Activated T-cell treated with anti-CD3 and anti-CD28 coated beads, Interleukin-2, amount 50 U/mL, for 4 hours (primary cell): ENCODE data around the gene TDP2. TPM values are rescaled to one million over a fixed set of nuclear protein-coding genes. Genes with fewer than 3 reads are reported as not detected.
"Not testable (repeated sequence)": the region's sequence is repeated elsewhere in the genome, so short reads cannot be mapped to it uniquely, and the experiment has no call there.

Source experiments
- ATAC-seq, 2 donors: fragments of 200-7000 bp; cut with Tn5 transposase; one replicate each; pipeline ENCODE4 v1.10.0; 2021
- DNase-seq: peaks from one replicate; pipeline ENCODE4 v3.0.0-alpha.2; 2020
- H3K27me3 Mint-ChIP-seq: one replicate; pipeline ENCODE4 v1.8.0; 2021; ENCODE audit warnings: low read depth, mixed read lengths
- H3K36me3 Mint-ChIP-seq: one replicate; pipeline ENCODE4 v1.8.0; 2022; ENCODE audit warnings: mixed read lengths; ENCODE audit not compliant: insufficient read depth
- H3K4me1 Mint-ChIP-seq: one replicate; pipeline ENCODE4 v1.8.0; 2021; ENCODE audit warnings: low read depth, mixed read lengths
- H3K4me3 Mint-ChIP-seq: one replicate; pipeline ENCODE4 v1.8.0; 2021; ENCODE audit warnings: mild to moderate bottlenecking, moderate library complexity, mixed read lengths
- H3K9me3 Mint-ChIP-seq: one replicate; pipeline ENCODE4 v1.8.0; 2021; ENCODE audit warnings: mixed read lengths
- total RNA-seq, 3 donors: library from RNA; stranded (reverse); gene quantifications; one replicate each; pipeline ENCODE4 v1.2.1, GENCODE V29; 2021

The TDP2 gene
- total RNA-seq, 3 donors from 2014 or later, result 42.4 to 48.0 (median 45.5) TPM

GRCh38 chr6:24691550-24691949 is 24.9 kb upstream of the TDP2 start:
- no peaks in the 10 kb centered on the region for H3K9me3 Mint-ChIP-seq
- DNase-seq, result no peak
- peaks cover 23% of the 10 kb centered on the region for H3K4me1 Mint-ChIP-seq
- H3K27me3 Mint-ChIP-seq, result no peaks in the 10 kb centered on the region
- no peak overlapping the region for H3K4me3 Mint-ChIP-seq
- no peak for ATAC-seq
- peaks cover 7% of the 10 kb centered on the region for H3K36me3 Mint-ChIP-seq

DNA sequence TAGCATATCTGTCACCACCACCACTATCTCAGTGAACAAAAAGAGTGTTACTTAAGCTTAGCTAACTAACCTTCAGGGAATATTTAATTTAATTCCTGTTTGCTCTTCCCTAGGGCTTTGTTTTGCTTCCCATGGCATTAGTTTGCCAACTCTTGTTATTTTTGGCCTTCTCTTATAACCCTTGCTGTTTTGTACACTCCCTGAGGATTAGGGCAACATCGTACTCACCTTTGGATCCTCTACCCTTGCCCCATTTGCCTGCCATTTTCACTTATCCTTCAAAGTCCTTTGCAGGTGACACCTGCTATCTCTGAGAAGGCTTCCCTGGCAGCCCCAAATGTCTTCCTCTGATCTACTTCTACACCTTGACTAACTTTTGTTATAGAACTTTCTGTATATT is 23.9 kb upstream of the TDP2 start:
- no peaks in the 10 kb centered on the region for H3K9me3 Mint-ChIP-seq
- DNase-seq, result no peak
- ATAC-seq, result no peak
- peaks cover 15% of the 10 kb centered on the region for H3K4me1 Mint-ChIP-seq
- peaks cover 7% of the 10 kb centered on the region for H3K36me3 Mint-ChIP-seq
- H3K4me3 Mint-ChIP-seq, result no peak overlapping the region
- no peaks in the 10 kb centered on the region for H3K27me3 Mint-ChIP-seq

- Mint-ChIP-seq H3K9me3 (no peaks in the 10 kb centered on the region), H3K4me1 (peaks cover 13% of the 10 kb centered on the region), H3K4me3 (no peak overlapping the region), H3K36me3 (peaks cover 7% of the 10 kb centered on the region), H3K27me3 (no peaks in the 10 kb centered on the region)
- DNase-seq, result no peak
- no peak for ATAC-seq
These were observed 23.3 kb upstream of the TDP2 start for GRCh38 chr6:24689964-24690363.

DNA sequence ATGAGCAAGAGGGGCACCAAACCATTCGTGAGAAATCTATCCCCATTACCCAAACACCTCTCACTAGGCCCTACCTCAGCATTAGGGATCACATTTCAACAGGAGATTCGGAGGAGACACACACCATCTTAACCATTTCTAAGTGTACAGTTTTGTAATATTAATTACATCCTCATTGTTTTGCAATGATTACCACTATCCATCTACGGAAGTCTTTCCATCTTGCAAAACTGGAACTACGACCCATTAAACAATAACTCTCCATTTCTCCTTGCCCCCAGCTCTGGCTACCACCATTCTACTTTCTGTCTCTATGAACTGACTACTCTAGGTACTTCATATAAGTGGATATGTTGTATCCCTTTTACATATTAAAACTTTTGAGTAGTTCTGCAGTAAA is 20.2 kb upstream of the TDP2 start:
- Mint-ChIP-seq H3K4me3 (no peak overlapping the region), H3K27me3 (no peaks in the 10 kb centered on the region), H3K4me1 (peaks cover 9% of the 10 kb centered on the region), H3K36me3 (peaks cover 7% of the 10 kb centered on the region), H3K9me3 (no peaks in the 10 kb centered on the region)
- DNase-seq (no peak), ATAC-seq (no peak)

- ATAC-seq (no peak), DNase-seq (no peak)
- Mint-ChIP-seq H3K36me3 (peaks cover 7% of the 10 kb centered on the region), H3K4me3 (no peak overlapping the region), H3K27me3 (no peaks in the 10 kb centered on the region), H3K9me3 (no peaks in the 10 kb centered on the region), H3K4me1 (peaks cover 4% of the 10 kb centered on the region)
These were observed 19.7 kb upstream of the TDP2 start for GRCh38 chr6:24686408-24686807.

GRCh38 chr6:24683297-24684296 is 16.9 kb upstream of the TDP2 start:
- no peaks in the 10 kb centered on the region for H3K27me3 Mint-ChIP-seq
- no peak overlapping the region for H3K4me3 Mint-ChIP-seq
- DNase-seq, result no peak
- ATAC-seq, result no peak
- no peaks in the 10 kb centered on the region for H3K4me1 Mint-ChIP-seq
- H3K9me3 Mint-ChIP-seq, result no peaks in the 10 kb centered on the region
- H3K36me3 Mint-ChIP-seq, result peaks cover 4% of the 10 kb centered on the region

DNA sequence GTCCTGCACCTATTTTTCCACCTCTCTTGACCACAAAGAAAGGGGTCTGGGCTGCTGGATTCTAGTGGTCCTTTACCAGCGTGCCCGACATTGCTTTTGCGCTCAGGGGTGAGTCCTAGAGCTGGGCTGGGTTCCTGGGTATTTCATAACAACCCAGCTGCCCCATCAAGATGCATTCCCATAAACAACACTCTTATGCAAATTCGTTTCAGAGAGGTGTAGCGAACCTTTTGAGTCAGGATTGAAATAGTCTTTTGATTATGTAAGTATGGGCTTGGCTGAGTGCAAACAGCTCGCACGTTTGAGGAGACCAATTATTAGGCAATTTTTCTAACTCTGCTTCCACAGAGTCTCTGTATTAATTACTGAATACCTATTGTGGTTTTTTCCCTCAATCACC is 13.9 kb upstream of the TDP2 start:
- ATAC-seq (no peak), DNase-seq (no peak)
- H3K4me1 Mint-ChIP-seq, result no peaks in the 10 kb centered on the region
- no peaks in the 10 kb centered on the region for H3K27me3 Mint-ChIP-seq
- no peaks in the 10 kb centered on the region for H3K36me3 Mint-ChIP-seq
- H3K9me3 Mint-ChIP-seq, result no peaks in the 10 kb centered on the region
- no peak overlapping the region for H3K4me3 Mint-ChIP-seq

GRCh38 chr6:24678792-24679352 is 12.2 kb upstream of the TDP2 start:
- not testable (repeated sequence) for ATAC-seq, H3K4me1 Mint-ChIP-seq, H3K9me3 Mint-ChIP-seq, DNase-seq, H3K4me3 Mint-ChIP-seq, H3K27me3 Mint-ChIP-seq, H3K36me3 Mint-ChIP-seq

GRCh38 chr6:24673625-24674024 is 6.9 kb upstream of the TDP2 start:
- Mint-ChIP-seq H3K9me3 (peaks cover 5% of the 10 kb centered on the region), H3K27me3 (no peaks in the 10 kb centered on the region)
- no peak for DNase-seq

GRCh38 chr6:24672620-24673182 is 6.0 kb upstream of the TDP2 start:
- DNase-seq (no peak), ATAC-seq (no peak)
- Mint-ChIP-seq H3K36me3 (peaks cover 9% of the 10 kb centered on the region), H3K9me3 (peaks cover 5% of the 10 kb centered on the region), H3K4me3 (no peak overlapping the region), H3K4me1 (peaks cover 8% of the 10 kb centered on the region), H3K27me3 (no peaks in the 10 kb centered on the region)

More at GRCh38 chr6:24673625-24674024, 6.9 kb upstream of the TDP2 start:
- no peak overlapping the region for H3K4me3 Mint-ChIP-seq
- peaks cover 9% of the 10 kb centered on the region for H3K36me3 Mint-ChIP-seq
- no peak for ATAC-seq
- H3K4me1 Mint-ChIP-seq, result peaks cover 5% of the 10 kb centered on the region

- not testable (repeated sequence) for H3K9me3 Mint-ChIP-seq, ATAC-seq, DNase-seq, H3K36me3 Mint-ChIP-seq, H3K4me3 Mint-ChIP-seq, H3K27me3 Mint-ChIP-seq
- H3K4me1 Mint-ChIP-seq, result peaks cover 18% of the 10 kb centered on the region
These were observed 4.4 kb upstream of the TDP2 start for GRCh38 chr6:24671077-24671476.

DNA sequence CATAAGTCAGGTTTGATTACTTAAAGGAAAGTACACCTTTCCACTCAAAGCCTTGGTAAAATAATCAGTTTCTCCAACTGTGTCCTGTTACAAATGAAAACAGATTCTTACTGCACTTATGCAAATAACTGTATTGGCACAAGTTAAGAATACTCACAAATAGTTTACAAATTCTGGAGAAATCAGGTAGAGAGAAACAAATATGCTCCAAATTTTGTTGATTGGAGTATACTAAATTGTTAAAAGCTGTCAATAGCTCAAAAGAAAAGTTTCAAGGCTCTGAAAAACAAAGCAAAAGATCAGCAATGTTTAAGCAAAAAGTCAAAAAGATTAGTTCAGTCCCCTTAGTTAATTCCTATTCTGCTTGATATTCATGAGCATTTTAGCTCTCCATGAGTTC is 3.8 kb upstream of the TDP2 start:
- H3K4me1 Mint-ChIP-seq, result peaks cover 22% of the 10 kb centered on the region
- DNase-seq, H3K27me3 Mint-ChIP-seq, H3K36me3 Mint-ChIP-seq, H3K9me3 Mint-ChIP-seq, H3K4me3 Mint-ChIP-seq, ATAC-seq: not testable (repeated sequence)

GRCh38 chr6:24668997-24669361 is 2.3 kb upstream of the TDP2 start:
- Mint-ChIP-seq H3K9me3 (peaks cover 5% of the 10 kb centered on the region), H3K27me3 (no peaks in the 10 kb centered on the region), H3K36me3 (peaks cover 13% of the 10 kb centered on the region), H3K4me3 (no peak overlapping the region), H3K4me1 (peaks cover 34% of the 10 kb centered on the region)
- DNase-seq (no peak), ATAC-seq (no peak)

- not testable (repeated sequence) for DNase-seq, H3K27me3 Mint-ChIP-seq, ATAC-seq, H3K9me3 Mint-ChIP-seq
- Mint-ChIP-seq H3K4me3 (peak overlapping the region; percentile 99), H3K36me3 (peaks cover 19% of the 10 kb centered on the region), H3K4me1 (peaks cover 40% of the 10 kb centered on the region)
These were observed 1.6 kb upstream of the TDP2 start for GRCh38 chr6:24668066-24668996.
